Peyer's patch (tissue), 4 donors: ENCODE measurements around the gene CADPS2.

Source experiments
- POLR2A ChIP-seq, 2 donors: fragments of 450-650 bp; IDR thresholded peaks; one replicate each; pipeline ENCODE4 v1.5.1; 2017; ENCODE audit warnings: antibody characterized with exemption in 2 of 2, mild to moderate bottlenecking in 2 of 2, moderate library complexity in 2 of 2
- TF ChIP-seq, protein P1 (sequence below), 6 experiments: fragments of 450-650 bp in 4 of 6; fragments of 200-600 bp in 2 of 6; sonication (generic) in 1 of 6; IDR thresholded peaks; one replicate each; pipeline ENCODE4 v1.5.1; 2017 to 2019; ENCODE audit warnings: antibody characterized with exemption in 6 of 6, mild to moderate bottlenecking in 3 of 6, moderate library complexity in 1 of 6

- TF ChIP-seq, protein P1, sequence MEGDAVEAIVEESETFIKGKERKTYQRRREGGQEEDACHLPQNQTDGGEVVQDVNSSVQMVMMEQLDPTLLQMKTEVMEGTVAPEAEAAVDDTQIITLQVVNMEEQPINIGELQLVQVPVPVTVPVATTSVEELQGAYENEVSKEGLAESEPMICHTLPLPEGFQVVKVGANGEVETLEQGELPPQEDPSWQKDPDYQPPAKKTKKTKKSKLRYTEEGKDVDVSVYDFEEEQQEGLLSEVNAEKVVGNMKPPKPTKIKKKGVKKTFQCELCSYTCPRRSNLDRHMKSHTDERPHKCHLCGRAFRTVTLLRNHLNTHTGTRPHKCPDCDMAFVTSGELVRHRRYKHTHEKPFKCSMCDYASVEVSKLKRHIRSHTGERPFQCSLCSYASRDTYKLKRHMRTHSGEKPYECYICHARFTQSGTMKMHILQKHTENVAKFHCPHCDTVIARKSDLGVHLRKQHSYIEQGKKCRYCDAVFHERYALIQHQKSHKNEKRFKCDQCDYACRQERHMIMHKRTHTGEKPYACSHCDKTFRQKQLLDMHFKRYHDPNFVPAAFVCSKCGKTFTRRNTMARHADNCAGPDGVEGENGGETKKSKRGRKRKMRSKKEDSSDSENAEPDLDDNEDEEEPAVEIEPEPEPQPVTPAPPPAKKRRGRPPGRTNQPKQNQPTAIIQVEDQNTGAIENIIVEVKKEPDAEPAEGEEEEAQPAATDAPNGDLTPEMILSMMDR (IDR thresholded peaks at IDR 0.05): no peak
- TF ChIP-seq POLR2A (IDR thresholded peaks at IDR 0.05): no peak
Observed at GRCh38 chr7:122597277-122597676, 289.0 kb downstream of the CADPS2 start.
